PC-9 (cell line): ENCODE data around the gene TAS1R3.

ENCODE experiments used
- EZH2 ChIP-seq: fragments of 200-600 bp; sonication (generic); IDR thresholded peaks from 2 replicates; pipeline ENCODE4 v1.8.0; 2017; ENCODE audit warnings: antibody characterized with exemption, low read depth
- TF ChIP-seq, protein P1 (sequence below): fragments of 200-600 bp; sonication (generic); conservative IDR thresholded peaks from 2 replicates; pipeline ENCODE4 v1.6.1; 2017; ENCODE audit warnings: mixed run types, antibody characterized with exemption, mild to moderate bottlenecking, moderate library complexity

- TF ChIP-seq, protein P1, sequence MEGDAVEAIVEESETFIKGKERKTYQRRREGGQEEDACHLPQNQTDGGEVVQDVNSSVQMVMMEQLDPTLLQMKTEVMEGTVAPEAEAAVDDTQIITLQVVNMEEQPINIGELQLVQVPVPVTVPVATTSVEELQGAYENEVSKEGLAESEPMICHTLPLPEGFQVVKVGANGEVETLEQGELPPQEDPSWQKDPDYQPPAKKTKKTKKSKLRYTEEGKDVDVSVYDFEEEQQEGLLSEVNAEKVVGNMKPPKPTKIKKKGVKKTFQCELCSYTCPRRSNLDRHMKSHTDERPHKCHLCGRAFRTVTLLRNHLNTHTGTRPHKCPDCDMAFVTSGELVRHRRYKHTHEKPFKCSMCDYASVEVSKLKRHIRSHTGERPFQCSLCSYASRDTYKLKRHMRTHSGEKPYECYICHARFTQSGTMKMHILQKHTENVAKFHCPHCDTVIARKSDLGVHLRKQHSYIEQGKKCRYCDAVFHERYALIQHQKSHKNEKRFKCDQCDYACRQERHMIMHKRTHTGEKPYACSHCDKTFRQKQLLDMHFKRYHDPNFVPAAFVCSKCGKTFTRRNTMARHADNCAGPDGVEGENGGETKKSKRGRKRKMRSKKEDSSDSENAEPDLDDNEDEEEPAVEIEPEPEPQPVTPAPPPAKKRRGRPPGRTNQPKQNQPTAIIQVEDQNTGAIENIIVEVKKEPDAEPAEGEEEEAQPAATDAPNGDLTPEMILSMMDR, result no peak
- TF ChIP-seq EZH2, result no peak
Measured at GRCh38 chr1:1303736-1304135, 27.3 kb upstream of the TAS1R3 start.
